Inferior parietal cortex (tissue), 1 donor: Measurements from ENCODE around the gene TPX2.

Source experiments
- DNase-seq: peaks from one replicate; pipeline ENCODE4 v3.0.0-alpha.2; 2016; ENCODE audit errors: extremely low spot score

Gene TPX2

GRCh38 chr20:31738729-31739549, at the start of gene TPX2:
Gene TPX2, plus strand, starts transcription at chr20:31739290. Its CDS starts 18,187 bp downstream, at chr20:31757477.
- peak; percentile 98 for DNase-seq

- no peak for DNase-seq
Observed at GRCh38 chr20:31690124-31690666, 48.9 kb upstream of the TPX2 start.

DNA sequence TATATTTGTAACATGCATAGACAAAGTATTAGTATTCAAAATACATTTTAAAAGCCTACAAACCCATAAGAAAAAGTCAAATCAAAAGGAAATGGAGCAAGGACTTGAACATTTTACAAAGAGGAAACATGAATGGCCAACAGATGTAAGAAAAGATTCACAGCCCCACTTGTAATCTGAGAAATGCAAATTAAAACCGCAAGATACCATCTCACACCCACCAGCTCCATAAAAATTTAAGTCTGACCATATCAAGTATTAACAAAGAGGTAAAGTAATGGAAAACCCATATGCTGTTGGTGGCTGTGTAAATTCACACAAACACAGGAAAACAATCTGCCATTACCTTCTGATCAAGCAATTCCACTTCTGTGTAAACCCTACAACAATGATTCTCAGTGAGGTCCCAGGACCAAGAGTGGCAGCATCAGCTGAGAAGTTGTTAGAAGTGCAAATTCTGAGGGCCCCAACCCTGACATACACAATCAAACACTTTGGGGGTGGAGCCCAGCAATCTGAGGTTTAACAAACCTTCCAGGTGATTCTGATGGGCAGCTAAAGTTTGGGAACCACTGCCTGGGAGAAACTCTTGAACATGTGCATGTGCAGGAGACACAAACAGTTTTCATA, 47.3 kb upstream of the TPX2 start:
- DNase-seq, result no peak

DNA sequence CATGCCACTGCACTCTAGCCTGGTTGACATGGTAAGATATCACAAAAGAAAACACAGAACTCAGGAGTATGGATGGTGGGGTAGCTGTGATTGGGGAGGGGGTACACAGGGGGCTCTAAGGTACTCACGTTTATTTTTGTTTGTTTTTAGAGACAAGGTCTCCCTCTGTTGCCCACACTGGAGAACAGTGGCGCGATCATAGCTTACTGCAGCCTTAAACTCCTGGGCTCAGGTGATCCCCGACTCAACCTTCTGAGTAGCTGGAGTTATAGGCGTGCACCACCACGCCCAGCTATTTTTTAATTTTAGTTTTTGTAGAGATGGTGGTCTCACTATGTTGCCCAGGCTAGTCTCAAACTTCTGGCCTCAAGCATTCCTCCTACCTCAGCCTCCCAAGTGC, 45.7 kb upstream of the TPX2 start:
- no peak for DNase-seq

DNA sequence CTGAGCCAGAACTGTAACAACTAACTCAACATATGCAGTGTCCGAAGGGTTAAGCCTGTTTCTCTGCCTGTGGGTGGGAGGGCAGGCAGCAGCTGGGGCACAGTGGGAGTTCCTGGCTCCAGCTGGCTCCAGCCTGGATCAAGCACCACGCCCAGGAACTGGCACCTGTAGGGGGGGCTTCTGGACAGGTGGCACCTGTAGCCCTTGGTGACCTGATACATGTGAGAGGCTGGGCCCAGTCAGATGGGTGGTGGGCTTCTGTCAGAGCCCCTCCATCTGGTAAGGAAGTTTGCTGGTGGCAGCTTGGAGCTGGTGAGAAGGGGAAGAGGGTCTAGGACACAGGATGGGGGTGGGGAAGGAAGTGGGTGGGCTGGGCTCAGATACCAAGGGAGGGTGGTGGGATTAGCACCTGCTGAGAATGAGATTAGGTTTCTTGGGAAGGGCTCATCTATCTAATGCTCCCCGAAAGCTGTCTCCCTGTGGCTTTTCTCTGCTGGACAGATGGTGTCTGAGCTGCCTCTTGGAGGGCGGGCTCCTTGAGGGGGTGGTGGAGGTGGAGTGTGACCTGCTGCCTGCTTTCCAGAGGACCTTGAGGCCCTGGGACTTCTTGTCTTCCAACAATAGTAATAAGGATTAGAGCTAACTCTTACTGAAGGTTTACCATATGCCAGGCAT, 45.0 kb upstream of the TPX2 start:
- no peak for DNase-seq

- DNase-seq, result no peak
Observed at GRCh38 chr20:31694842-31695593, 44.1 kb upstream of the TPX2 start.

DNA sequence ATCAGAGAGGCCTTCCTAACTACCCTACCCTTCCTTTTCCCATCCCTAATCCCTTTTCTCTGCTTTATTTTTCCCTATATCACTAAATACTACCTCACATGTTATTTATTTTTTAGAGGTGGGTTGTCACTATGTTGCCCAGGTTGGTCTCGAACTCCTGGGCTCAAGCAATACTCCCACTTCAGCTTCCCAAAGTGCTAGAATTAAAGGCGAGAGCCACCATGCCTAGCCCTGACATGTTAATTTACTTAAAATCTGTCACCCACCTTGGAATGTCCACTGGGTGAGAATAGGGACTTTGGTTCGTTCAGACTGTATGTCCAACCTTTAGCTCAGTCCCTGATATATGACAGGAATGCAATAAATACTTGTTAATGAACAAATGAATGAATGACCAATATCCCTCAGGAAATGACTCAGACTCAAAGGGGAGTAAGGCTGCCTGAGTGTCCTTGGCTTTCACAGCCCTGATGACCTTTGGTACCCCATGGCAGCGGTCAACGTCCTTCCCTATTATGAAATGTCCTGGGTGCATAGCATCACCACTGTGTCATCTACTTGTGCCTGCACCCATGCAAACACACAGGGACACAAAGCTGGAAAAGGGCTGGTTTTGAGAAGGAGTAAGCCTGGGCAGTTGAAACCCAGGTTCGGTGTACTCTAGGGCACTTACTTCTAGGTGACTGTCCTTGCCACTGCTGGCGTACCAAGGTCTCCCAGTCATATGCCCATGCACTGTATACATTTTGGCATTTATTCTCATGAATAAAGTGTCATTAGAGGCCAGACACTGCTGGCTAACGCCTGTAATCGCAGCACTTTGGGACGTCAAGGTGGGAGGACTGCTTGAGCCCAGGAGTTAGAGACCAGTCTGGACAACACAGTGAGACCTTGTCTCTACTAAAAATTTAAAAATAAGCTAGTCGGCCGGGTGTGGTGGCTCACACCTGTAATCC, 43.0 kb upstream of the TPX2 start:
- no peak for DNase-seq

GRCh38 chr20:31698243-31698802, 40.8 kb upstream of the TPX2 start:
- no peak for DNase-seq

GRCh38 chr20:31698803-31699718, 40.0 kb upstream of the TPX2 start:
- peak; percentile 77 for DNase-seq

- DNase-seq, result no peak
Observed at GRCh38 chr20:31699801-31700728, 39.0 kb upstream of the TPX2 start.

DNA sequence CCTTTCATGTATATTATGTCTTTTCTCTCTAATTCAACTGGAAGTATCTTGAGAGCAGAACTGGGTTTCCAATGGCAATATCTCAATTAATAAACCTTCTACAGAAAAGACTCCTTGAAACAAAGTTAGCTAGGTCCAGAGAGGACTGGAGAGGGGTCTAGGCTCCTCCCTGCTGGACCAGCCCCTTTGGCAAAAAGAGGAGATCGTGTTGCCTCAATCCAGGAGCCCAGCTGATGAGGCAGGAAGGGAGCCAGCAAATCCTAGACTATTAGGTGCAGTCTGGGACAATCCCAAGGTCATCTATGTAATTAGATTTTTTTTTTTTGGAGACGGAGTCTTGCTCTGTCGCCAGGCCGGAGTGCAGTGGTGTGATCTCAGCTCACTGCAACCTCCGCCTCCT, 38.3 kb upstream of the TPX2 start:
- DNase-seq, result no peak

GRCh38 chr20:31701591-31701990, 37.5 kb upstream of the TPX2 start:
- DNase-seq, result no peak

- DNase-seq, result no peak
Observed at GRCh38 chr20:31704225-31705119, 34.6 kb upstream of the TPX2 start.

DNA sequence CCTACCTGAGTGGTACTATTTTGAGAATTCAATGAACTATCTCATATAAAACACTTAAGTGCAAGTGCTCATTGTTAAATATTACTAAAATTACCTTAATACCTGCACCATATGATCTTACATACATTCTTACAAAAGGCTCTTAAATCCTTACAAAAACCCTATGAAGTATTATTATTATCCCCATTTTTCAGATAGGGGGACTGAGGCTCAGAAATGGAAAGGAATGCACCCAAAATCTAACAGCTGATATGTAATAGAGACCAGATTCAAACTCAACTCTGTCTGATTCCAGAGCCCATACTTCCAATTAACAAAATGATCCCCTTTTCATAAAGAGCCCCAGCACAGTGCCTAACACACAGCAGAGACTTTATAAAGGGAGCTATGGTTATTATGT, 33.9 kb upstream of the TPX2 start:
- no peak for DNase-seq

DNA sequence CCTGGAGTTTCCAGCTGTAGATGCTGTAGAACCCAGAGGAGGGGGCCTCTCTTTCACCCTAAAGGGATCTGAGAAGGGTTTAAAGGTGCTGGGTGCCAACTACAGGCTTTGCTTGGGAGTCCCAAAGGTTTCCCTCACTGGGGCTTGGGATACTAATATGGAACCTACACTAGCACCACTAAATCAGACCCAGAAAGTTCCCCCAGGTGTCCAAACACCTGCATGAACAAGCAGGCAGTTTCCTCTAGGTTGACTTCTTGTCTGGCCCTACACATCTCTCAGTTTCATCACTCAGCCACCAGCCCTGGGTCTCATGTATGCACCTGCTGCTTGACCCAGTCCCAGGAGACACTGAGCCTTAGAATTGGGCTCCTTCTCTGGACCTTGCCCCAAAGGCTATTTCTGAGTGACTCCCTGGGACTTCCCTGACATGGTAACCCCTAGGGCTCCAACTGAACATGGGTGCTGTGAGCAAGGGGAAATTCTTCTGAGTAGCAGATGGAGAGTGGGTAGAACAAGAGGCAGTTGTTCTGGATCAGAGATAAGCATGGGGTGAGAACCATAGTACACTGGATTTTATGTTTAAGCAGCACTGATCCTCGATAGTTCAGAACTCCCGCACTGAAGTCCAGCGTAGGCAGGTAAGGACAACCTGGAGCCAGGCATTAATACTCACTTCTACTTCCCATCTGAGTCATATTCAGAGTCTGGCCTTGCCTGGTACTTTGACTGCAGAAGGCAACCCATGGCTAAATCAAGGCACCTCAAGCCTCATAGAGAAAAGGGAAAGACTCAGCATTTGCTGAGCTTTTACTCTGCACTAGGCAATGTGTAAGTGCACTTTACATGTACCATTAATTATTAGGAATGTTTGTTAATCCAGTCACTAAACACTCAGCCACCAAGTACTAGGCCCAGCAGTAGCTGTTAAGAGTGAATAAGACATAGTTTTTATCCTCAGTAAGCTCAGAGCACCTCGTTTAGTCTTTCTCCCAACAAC, 33.2 kb upstream of the TPX2 start:
- DNase-seq, result no peak
